NCI-H2081 treated with DMSO at 0.1 percent for 48 hours (cell line): ENCODE measurements around the gene LYZL2.
"Not testable (repeated sequence)": the region's sequence is repeated elsewhere in the genome, so short reads cannot be mapped to it uniquely, and the experiment has no call there.

Experiments
- DNase-seq: peaks from one replicate; lab custom pipeline; 2025; lab: John Stamatoyannopoulos, UW

The LYZL2 gene

DNA sequence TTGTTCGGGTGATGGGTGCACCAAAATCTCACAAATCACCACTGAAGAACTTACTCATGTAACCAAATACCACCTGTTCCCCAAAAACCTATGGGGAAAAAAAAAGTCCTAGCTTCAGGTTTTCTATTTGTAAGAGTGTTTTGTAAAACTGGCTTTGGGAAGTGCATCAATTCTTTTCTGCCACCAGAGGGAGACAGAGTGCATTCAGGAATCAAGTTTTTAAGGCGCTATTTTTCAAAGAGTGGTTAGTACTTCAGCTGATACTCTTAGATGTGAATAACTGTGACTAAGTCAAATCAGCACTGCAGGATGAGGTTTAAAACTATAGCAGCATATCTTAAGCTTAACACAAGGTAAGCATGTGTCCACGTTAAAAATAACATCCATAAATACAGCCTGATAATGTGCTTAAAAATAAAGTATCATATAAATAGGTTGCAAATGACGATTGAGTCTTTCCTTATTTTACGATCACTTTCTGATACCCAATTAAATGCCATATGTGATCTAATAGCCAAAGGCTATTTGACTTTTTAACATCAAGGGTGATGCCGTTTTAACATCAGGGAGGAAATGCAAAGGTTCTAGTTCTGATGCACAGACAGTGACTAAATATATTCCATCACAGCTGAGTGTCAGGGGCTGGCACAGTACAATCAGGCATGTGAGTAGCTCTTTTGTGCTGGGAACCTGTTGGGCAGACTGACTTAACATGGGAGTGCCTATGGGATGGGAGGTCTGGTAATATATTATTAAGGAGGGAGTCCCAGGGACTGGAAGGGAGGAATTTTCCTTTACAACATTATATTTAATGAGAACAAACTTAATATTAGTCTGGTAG lies 10.6 kb upstream of the LYZL2 start:
- DNase-seq: no peak

DNA sequence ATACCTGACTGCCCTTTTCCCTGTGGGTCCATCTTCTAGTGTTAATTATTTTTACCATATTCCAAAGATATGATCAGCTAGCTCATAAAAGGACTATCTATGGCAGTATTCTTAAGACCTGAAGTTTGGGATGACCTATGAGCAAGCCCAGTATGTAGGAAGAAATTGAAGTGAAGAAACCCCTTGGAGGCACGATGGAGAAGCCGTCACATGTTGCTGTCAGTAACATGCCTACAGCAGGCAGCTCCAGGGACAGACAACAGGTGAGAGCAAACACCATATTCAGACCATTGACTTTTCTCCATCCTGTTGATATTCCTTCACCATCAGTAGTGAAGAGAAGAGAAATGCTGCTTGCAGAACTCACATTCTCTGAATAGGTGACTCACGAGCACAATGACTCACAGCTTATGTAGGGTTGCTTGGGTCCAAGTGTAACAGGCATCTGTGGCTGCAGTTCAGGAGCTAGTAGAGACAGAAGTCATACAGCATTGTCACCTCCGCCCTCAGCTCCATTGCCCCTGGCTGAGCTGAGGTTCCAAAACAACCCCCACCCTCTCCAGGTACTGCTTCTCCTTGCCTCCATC lies 8.4 kb upstream of the LYZL2 start:
- no peak for DNase-seq

DNA sequence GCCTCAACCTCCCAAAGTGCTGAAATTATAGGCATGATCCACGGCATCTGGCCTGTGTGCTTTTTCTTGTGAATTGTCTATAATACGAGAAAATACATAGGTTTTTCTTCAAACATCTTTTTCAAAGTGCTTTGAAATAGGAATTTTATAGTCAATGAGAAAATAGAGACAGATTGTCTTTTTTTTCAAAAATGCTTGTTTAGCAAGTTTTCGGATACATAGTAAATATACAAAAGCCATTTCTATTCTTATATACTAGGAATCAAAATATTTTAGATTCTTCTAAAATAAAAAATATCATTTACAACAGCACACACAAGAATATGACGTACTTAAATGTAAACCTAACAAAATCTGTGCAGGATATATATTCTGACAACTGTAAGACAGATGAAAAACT lies 1.6 kb upstream of the LYZL2 start:
- no peak for DNase-seq

DNA sequence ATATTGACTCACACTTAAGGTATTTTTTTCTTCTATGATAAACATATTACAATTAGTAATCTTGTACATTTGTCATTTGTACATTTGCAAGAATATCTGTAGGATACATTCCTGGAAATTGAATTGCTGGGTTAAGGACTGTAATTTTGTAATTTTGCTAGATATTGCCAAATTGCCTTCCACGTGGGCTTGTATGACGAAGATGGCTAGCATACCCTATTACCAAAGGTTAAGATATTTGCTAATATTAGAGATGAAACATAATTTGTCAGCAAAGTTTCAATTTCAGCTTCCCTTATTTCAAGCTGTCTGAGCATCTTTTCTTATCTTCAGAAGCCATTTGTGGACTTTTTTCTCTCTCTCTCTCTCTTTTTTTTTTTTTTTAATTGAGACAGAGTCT lies 1.0 kb upstream of the LYZL2 start:
- DNase-seq: no peak

DNA sequence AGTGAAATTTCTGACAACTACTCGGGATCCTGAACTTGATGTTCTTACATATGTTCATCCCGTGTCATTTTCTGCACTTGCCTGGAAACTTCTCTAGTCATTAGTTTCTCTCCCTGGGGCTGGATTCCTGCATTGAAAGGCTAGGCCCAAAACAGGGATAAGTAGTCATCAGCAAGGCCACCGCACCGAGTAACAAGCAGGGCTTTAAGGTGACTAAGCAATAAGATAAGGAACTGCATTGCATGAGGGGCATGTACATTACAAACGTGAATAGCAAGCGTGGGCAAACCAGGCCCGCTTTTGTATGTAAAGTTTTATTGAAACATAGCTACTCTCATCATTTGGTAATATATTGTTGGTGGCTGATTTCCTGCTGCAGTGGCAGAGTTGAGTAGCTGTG lies 977 bp downstream of the LYZL2 start:
- not testable (repeated sequence) for DNase-seq

DNA sequence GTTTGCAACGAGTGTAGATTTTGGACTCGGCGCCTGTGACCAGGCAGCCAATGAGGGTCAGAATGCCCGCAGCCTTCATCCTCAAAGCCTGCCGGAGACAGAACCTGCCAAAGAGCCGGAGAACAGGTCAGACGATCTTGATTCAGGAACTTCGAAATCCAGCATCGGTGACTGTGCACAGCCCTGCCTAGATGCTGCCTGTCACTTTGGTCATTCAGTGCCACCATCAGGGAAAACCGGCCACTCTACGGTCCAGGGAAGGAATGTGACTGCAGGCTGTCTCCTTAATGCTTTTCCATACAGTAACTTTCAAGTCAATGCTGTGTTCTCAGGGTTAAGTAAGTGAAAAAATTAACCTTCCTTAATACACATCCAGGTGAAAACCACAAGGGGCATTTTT lies 2.7 kb downstream of the LYZL2 start:
- DNase-seq: not testable (repeated sequence)

DNA sequence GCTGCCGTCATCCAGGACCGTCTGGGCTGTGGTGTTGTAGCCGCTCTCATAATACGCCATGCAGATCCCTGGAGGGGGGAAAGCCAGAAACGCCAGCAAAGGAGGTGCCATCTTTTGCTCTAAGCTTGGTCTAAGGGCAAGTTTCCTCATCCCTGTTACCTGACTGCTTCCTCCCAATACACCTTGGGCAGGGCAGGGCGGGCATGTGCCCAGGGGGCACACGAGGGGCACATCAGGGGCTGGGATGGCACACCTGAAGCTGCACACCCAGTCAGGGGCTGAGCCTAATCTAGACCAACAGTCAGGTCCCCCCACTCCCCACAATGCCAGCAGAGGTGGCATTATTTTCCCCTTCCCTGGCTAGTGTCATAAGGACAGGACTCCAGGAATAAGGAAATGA lies 3.4 kb downstream of the LYZL2 start:
- not testable (repeated sequence) for DNase-seq

DNA sequence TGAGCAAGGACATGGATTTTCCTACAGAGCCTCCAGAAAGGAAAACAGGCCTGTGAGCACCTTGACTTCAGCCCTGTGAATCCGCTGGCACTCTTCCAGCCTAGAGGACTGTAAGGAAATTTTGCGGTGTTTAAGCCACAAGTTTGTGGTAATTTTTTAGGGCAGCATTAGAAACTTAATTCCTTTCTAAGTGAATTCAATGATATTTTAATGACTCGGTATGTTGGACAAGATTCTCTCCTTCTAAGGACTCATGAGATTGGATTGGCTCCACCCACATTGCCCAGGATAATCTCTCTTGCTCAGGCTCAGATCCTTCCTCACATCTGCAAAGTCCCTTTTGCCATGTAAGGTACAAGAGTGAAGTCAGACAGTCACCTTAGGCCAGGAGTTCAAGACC lies 4.5 kb downstream of the LYZL2 start:
- DNase-seq: no peak

DNA sequence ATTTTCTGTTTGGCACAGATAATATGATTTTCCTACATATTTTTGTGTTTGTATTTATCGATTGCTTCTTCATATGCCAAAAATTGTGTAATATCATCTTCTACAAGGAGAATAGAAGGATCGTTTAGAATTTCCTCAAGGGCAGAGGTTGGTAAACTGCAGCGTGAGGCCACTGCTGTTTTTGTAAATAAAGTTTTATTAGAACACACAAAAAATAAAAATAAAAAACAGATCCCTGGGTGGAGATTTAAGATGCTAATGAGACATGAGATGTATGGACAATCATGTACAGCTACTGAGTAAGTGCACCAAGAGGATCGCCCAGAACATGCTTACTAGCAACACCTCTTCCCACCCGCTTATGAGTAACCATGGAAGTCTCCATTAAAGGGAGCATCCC lies 9.6 kb downstream of the LYZL2 start:
- no peak for DNase-seq

DNA sequence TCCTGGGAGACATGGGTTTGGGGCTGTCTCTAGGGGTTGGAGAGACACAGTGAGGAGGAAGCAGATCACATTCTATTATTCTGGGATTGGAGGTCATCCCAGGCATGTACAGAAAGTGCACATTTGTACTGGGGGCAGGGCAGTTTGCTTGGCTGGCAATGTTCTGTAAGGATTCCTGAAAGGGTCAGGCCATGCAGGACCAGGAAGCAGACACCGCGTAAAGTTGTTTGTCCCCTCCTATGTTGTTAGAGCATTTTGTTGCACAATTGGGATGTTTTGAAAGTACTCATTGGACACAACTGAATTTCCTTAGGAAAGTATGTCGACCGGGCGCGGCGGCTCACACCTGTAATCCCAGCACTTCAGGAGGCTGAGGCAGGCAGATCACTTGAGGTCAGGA lies 12.5 kb downstream of the LYZL2 start:
- DNase-seq: no peak

DNA sequence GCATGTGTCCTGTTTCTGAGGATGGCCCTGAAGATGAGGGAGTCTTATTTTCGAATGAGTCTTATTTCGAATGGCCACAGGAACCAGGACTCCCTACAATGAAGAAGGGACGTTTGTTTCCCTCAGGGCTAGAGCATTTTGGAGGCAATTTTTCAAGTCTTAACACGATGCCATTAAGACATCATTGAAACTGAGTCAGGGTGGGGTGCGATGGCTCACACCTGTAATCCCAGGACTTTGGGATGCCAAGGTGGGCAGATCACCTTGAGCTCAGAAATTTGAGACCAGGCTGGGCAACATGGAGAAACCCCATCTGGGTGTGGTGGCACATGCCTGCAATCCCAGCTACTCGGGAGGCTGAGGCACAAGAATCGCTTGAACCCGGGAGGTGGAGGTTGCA lies 18.5 kb downstream of the LYZL2 start:
- not testable (repeated sequence) for DNase-seq

DNA sequence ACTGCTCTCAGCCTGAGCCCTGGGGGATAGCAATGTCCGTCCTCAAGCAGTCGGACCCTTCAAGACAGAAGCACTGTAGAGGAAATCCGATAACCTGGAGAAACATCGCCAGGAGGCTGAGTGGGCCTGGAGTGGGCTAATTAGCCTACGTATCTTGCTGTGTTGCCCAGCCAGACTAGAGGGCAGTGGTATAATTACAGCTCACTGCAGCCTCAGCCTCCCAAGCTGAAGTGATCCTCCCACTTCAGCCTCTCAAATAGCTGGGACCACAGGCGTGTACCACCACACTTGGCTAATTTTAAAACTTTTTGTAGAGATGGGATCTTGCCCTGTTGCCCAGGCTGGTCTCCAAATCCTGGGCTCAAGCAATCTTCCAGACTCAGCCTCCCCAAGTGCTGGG lies 21.7 kb downstream of the LYZL2 start:
- no peak for DNase-seq

DNA sequence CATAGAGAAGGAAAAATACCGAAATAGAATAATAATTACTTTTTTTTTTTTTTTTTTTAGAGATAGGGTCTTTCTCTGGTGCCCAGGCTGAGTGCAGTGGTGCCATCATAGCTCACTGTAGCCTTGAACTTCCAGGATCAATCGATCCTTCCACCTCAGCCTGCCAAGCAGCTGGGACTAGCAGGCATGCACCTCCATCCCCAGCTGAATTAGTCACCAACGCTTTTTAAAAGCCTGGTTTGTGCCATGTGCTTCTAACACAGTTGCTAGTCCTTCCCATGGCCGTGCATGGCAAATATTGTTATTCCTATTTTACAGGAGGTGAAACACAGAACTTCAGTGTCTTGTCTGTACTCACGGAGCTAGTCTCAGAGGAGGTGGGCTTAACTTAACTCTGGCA lies 23.2 kb downstream of the LYZL2 start:
- DNase-seq: no peak

DNA sequence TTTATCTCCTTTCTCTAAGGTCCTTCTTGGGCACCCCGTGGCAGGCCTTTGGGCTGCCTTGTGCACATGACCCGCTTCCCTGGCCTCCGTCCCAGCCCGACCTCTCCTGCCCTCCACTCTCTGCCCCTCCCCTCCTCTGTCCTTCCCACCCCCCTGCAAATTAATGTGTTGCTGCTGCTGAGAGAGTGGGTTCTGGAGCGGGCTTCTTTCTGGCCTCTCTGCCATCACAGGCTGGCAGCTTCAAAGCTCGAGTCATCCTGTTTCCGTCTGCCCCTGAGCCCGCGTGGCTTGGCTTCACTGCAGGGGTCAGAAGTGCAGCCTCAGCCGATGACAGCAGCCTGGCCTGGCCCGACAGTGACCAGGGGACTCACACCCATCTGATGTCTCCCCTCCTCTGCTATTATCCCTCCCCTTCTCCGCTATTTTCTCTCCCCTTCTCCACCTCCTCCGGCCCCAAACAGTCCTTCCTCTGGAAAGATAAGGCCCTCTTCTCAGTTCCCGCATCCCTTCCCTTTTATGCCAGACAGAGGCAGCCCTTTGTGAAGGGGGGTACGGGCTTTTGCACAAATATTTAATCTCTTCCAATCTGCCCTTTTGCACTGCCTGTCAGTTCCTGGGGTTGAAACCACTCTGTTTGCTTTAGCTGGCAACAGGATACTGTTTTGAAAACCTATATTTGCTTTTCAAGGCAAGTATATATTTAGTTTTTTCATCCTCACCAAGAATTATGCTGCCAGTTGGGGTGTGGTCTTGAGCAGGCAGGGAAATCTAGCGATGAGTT lies 24.0 kb downstream of the LYZL2 start:
- peak; percentile 5 for DNase-seq

DNA sequence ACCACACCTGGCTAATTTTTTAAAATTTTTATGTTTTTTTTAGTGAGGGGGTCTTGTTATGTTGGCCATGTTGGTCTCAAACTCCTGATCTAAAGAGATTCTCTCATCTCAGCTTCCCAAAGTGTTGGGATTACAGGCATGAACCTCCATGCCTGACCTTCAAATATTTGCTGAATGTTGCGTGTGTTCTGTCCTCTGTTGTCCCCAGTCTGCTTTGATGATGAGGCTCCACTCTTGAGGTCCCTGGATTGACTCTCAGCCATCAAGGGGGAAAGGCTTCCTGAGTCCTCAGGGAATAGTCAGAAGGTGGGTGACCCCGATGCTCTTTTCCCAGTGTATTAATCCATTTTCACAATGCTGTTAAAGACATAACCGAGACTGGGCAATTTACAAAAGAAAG lies 26.0 kb downstream of the LYZL2 start:
- DNase-seq: no peak

DNA sequence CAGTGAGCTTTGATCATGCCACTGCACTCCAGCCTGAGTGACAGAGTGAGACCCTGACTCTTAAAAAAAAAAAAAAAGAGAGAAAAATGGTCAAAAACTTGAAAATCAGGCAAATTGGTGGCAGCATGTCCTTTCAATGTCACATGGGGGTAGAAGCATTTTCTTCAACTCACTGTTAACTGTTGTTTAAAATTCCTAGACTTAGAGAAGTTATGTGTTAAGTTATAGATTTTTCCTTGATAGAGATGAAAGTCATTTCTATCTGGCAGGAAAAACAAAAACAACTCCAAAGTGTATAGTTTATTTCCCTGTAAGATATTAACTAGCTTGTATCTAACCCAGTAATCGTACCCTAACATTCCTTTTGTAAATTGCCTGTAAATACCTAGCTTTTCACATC lies 26.8 kb downstream of the LYZL2 start:
- no peak for DNase-seq

DNA sequence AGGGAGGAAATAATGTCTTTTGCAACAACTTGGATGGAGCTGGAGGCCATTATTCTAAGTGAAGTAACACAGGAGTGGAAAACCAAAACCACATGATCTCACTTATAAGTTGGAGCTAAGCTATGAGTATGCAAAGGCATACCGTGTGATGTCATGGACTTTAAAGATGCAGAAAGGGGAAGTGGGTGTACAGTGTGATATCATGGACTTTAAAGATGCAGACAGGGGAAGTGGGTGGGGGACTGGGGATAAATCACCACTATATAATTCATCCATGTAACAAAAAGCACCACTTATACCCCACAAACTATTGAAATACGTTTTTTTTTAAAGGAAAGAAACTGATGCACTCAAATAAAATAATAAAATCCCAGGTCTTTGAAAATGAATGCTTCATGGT lies 29.5 kb downstream of the LYZL2 start:
- no peak for DNase-seq

DNA sequence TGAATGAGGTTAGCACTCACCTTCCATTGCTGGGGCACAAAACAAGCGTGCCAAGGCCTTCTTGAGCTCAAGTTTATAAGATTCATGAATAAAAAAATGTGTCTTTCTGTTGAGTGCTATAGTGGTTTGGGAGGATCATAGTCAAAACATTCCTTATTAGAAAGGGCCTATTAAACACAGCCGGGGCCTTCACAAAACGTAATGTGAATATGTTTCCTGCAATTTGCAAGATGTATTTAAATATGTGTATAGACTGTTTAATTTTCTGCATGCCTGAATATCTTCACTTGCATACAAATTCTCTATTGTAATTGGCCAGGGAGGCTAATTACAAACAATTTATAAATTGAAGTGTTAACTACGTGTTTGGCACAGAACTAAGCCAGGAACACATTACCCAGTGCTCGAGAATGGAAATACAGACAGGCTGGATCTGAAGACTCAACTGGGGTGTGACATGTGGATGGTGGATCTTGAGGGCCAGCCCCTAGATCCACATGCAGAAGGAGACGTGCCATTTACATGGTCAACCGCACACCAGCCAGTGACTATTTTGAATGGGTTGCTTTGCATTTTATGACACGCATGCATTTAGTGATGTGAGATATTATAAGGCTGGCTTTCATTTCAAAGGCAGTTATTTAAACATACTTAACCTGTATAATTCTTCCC lies 31.3 kb downstream of the LYZL2 start:
- DNase-seq: no peak

DNA sequence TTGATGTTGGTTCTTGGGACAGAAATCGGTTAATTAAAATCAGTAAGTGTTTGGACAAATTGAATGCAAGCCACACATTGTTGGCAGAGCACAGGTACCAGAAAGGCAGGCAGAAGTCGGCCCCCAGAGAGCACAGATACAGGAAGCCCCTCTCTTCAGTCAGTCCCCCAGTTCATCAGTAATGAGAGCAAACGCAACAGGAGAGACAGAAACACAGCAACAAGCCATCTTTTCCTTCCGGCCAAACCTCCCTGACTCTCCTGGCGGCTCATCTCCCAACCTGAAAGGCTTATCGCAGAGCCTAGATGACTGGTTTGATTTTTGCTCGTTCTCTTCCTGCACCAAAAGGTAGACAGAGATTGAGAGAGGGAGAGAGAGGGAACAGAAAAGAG lies 32.1 kb downstream of the LYZL2 start:
- DNase-seq: not testable (repeated sequence)

DNA sequence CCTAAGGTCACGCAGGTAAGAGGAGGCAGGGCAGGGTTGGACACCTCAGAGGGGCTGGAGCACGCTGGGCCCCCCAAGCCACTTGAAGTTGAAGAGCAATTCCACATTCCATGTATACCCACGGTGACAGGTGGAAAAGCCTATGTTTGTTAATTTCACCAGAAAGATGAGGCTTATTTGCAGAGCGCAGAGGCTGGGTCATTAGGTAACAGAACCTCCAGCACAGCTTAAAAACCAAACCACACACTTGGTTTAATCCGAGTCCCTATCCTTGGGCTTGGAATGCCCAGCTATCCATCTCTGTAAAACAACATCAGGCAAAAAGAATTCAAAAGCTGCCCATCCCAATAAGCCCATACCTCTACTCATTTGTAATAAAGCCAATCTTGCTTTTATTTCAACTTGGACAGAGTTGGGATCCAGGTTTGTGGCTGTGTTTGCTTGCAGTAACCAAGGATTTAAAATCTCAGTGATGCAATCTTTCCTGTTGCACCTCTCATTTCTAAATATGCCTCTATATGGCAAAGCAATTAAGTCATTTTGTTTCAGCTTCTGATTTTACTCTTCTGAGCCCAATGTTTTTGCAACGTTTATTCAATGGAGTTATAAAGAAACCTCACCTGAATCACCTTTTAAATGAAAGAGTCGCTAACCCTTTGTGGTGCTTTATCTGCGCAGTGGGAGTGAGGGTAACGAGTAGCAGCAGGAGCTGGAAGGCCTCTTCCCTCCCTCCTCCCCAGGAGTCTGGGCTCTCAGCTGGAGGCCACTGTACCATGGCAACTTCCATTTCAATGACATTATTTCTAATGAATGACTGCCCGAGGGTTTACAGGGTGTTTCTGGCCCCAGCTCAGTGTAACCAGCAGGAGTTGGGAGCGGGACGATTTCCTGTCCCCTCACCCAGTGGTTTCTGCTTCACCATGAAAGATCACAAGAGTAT lies 32.8 kb downstream of the LYZL2 start:
- peak; percentile 29 for DNase-seq

DNA sequence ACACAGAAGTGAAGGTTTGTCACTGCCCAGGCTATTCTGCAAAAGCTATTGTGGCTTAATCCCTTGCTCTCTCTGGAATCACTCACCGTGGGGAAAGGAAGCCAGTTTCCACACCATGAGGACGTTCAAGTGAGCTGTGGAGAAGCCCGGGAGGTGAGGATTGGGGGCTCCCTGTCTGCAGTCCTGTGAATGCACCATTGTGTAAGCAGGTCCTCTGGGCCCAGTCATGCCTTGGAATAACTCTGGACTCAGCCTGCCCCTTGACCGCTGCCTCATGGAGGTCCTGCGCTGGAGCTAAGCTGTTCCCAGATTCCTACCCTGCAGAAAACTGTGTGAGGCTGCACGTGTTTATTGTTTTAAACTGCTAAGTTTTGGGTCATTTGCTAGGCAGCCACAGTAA lies 33.5 kb downstream of the LYZL2 start:
- no peak for DNase-seq
